Stimulated activated CD4-positive, alpha-beta T cell treated with anti-CD3 and anti-CD28 coated beads, Interleukin-1b, Interleukin-23, amount 100 ng/mL, for 1 hour (primary cell): ENCODE data around the gene TSEN54.
"Not testable (repeated sequence)": the region's sequence is repeated elsewhere in the genome, so short reads cannot be mapped to it uniquely, and the experiment has no call there.

Experiments used
- DNase-seq, 2 donors: peaks; one replicate each; pipeline ENCODE4 v3.0.0-alpha.2; 2020; ENCODE audit warnings: low read depth in 2 of 2

TSEN54 gene

GRCh38 chr17:75518201-75518600 lies 1.9 kb downstream of the TSEN54 start:
- DNase-seq = no peak

GRCh38 chr17:75518983-75519537 lies 2.7 kb downstream of the TSEN54 start:
- DNase-seq = no peak

- DNase-seq = not testable (repeated sequence)
These were observed 4.1 kb downstream of the TSEN54 start for GRCh38 chr17:75520413-75520812.

GRCh38 chr17:75521290-75521689 lies 5.0 kb downstream of the TSEN54 start:
- no peak for DNase-seq

- no peak for DNase-seq
These were observed 5.8 kb downstream of the TSEN54 start for GRCh38 chr17:75521951-75522727.

GRCh38 chr17:75523647-75524046 lies 7.3 kb downstream of the TSEN54 start:
- no peak for DNase-seq

- no peak for DNase-seq
These were observed 8.1 kb downstream of the TSEN54 start for GRCh38 chr17:75524269-75524969.

GRCh38 chr17:75524970-75525805 lies 8.9 kb downstream of the TSEN54 start, which contains the start of gene LLGL2:
Gene LLGL2 (plus strand): TSS chr17:75525697. CDS start chr17:75543427, 17,730 bp downstream.
- DNase-seq = peak; percentile 63 to 70

- DNase-seq = no peak
These were observed 9.7 kb downstream of the TSEN54 start for GRCh38 chr17:75525806-75526554.

GRCh38 chr17:75526555-75527270 lies 10.4 kb downstream of the TSEN54 start:
- no peak for DNase-seq

GRCh38 chr17:75530837-75531720 lies 14.8 kb downstream of the TSEN54 start:
- DNase-seq = no peak

- DNase-seq = no peak
These were observed 15.4 kb downstream of the TSEN54 start for GRCh38 chr17:75531721-75532072.

- DNase-seq = no peak
These were observed 18.8 kb downstream of the TSEN54 start for GRCh38 chr17:75535119-75535537.

- no peak for DNase-seq
These were observed 19.5 kb downstream of the TSEN54 start for GRCh38 chr17:75535871-75536270.

- DNase-seq = no peak
These were observed 20.0 kb downstream of the TSEN54 start for GRCh38 chr17:75536366-75536765.

GRCh38 chr17:75539967-75540729 lies 23.8 kb downstream of the TSEN54 start:
- DNase-seq = no peak

GRCh38 chr17:75540923-75541503 lies 24.7 kb downstream of the TSEN54 start:
- no peak for DNase-seq

GRCh38 chr17:75542229-75542628 lies 25.9 kb downstream of the TSEN54 start:
- no peak for DNase-seq
